Neural progenitor cell (in vitro differentiated cells): ENCODE results near the gene KPNA2. TPM values are rescaled to one million over a fixed set of nuclear protein-coding genes. Genes with fewer than 3 reads are reported as not detected.
"Not testable (repeated sequence)": the region's sequence is repeated elsewhere in the genome, so short reads cannot be mapped to it uniquely, and the experiment has no call there.

Experiments
- DNase-seq: peaks from one replicate; pipeline ENCODE4 v3.0.0-alpha.2; 2016; ENCODE audit warnings: low spot score
- H2AFZ ChIP-seq: fragments of 200-600 bp; sonication (generic); replicated peaks from 2 replicates; pipeline ENCODE4 v1.6.1; 2016; ENCODE audit warnings: antibody characterized with exemption
- H3F3A ChIP-seq: fragments of 200-600 bp; sonication (generic); 2 replicates; pipeline ENCODE4 v1.6.1; 2016; ENCODE audit warnings: antibody characterized with exemption, low read depth
- H3K27ac ChIP-seq: fragments of 200-600 bp; sonication (generic); 2 replicates; pipeline ENCODE4 v1.5.1; 2016; ENCODE audit warnings: mild to moderate bottlenecking
- H3K27me3 ChIP-seq: fragments of 200-600 bp; sonication (generic); 2 replicates; pipeline ENCODE4 v1.6.1; 2016; ENCODE audit warnings: mild to moderate bottlenecking, moderate library complexity
- H3K36me3 ChIP-seq: fragments of 200-600 bp; sonication (generic); 2 replicates; pipeline ENCODE4 v1.5.1; 2016
- H3K4me1 ChIP-seq: fragments of 200-600 bp; sonication (generic); 2 replicates; pipeline ENCODE4 v1.6.1; 2016; ENCODE audit warnings: mixed run types
- H3K4me2 ChIP-seq: fragments of 200-600 bp; sonication (generic); 2 replicates; pipeline ENCODE4 v1.6.1; 2016
- H3K4me3 ChIP-seq: fragments of 200-600 bp; sonication (generic); 2 replicates; pipeline ENCODE4 v1.5.1; 2016
- H3K79me2 ChIP-seq: fragments of 200-600 bp; sonication (generic); 2 replicates; pipeline ENCODE4 v1.6.1; 2016; ENCODE audit warnings: low read depth
- H3K9ac ChIP-seq: fragments of 200-600 bp; sonication (generic); 2 replicates; pipeline ENCODE4 v1.6.1; 2016
- H3K9me3 ChIP-seq: fragments of 200-600 bp; sonication (generic); 2 replicates; pipeline ENCODE4 v1.5.1; 2016; ENCODE audit warnings: low read depth
- H4K20me1 ChIP-seq: fragments of 200-600 bp; sonication (generic); 2 replicates; pipeline ENCODE4 v1.6.1; 2016; ENCODE audit warnings: low read depth
- H3K27ac Mint-ChIP-seq: 3 replicates; pipeline ENCODE4 v1.8.0; 2021; ENCODE audit warnings: mixed read lengths
- H3K27me3 Mint-ChIP-seq: 2 replicates; pipeline ENCODE4 v1.8.0; 2022; ENCODE audit warnings: low read depth, mild to moderate bottlenecking, inconsistent platforms, moderate library complexity, mixed read lengths; ENCODE audit not compliant: insufficient read depth
- H3K36me3 Mint-ChIP-seq: 3 replicates; pipeline ENCODE4 v1.8.0; 2021; ENCODE audit warnings: mixed read lengths
- H3K4me1 Mint-ChIP-seq: 3 replicates; pipeline ENCODE4 v1.8.0; 2021; ENCODE audit warnings: mixed read lengths
- H3K4me3 Mint-ChIP-seq: 3 replicates; pipeline ENCODE4 v1.8.0; 2021; ENCODE audit warnings: mild to moderate bottlenecking, moderate library complexity, mixed read lengths
- H3K9me3 Mint-ChIP-seq: 3 replicates; pipeline ENCODE4 v1.8.0; 2020; ENCODE audit warnings: mixed read lengths
- EZH2 ChIP-seq: fragments of 200-600 bp; sonication (generic); IDR thresholded peaks from 2 replicates; pipeline ENCODE4 v1.6.1; 2017; ENCODE audit warnings: antibody characterized with exemption, mild to moderate bottlenecking, moderate library complexity
- EZH2phosphoT487 ChIP-seq: fragments of 200-600 bp; sonication (generic); IDR thresholded peaks from 2 replicates; pipeline ENCODE4 v1.6.1; 2017; ENCODE audit warnings: antibody characterized with exemption
- total RNA-seq: library from RNA; depleted of rRNA; stranded (reverse); fragments of >200 nt; gene quantifications from 2 replicates; pipeline ENCODE4 v1.2.3, GENCODE V29; 2015; ENCODE audit warnings: low replicate concordance
- TF ChIP-seq, protein P1 (sequence below): fragments of 200-600 bp; sonication (generic); IDR thresholded peaks from 2 replicates; pipeline ENCODE4 v1.5.1; 2017; ENCODE audit warnings: antibody characterized with exemption, mild to moderate bottlenecking

KPNA2 gene
- total RNA-seq, 1 donor from 2014 or later: 549 TPM

DNA sequence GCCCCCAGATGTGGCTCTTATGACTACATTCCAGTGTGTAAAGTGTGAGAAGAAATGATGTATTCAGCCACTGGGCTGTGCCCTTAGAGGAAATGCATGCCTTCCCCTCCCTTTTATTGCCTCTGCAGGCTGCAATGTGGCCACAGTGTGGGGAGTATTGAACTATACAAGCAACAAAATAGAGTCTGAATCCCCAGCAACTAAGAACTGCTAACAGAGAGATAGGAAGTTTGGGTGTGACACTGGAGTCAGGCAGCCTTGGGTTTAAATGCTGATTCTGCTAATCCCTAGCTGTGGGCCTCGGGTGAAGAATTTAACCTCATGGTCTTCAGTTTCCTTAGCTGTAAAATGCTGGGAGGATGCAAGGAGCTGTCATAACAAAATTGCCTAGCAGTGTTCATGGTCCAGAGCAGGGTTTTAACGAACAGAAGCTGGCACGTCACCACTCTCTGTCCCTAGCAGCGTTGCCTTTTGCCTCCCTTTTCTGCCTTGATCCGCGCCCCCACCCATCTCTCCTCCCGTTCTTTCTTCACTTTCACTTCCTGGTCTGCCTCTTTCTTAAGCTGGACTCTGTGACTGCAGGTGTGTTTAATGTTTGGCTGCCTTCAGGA, 50.3 kb downstream of the KPNA2 start:
- no peaks in the 10 kb centered on the region for H3K36me3 Mint-ChIP-seq
- H3K79me2 ChIP-seq: no peaks in the 10 kb centered on the region
- DNase-seq: peak; percentile 16
- no peak overlapping the region for H3K9ac ChIP-seq
- no peak overlapping the region for H3K4me3 ChIP-seq
- H3K9me3 Mint-ChIP-seq: no peaks in the 10 kb centered on the region
- H3K27me3 Mint-ChIP-seq: no peaks in the 10 kb centered on the region
- peak overlapping the region; percentile 1 for H2AFZ ChIP-seq
- peaks cover 5% of the 10 kb centered on the region for H3K4me1 ChIP-seq
- no peaks in the 10 kb centered on the region for H3K27me3 ChIP-seq
- H3K4me1 Mint-ChIP-seq: peaks cover 9% of the 10 kb centered on the region
- H3K27ac Mint-ChIP-seq: peak overlapping the region; percentile 39
- TF ChIP-seq, protein P1, sequence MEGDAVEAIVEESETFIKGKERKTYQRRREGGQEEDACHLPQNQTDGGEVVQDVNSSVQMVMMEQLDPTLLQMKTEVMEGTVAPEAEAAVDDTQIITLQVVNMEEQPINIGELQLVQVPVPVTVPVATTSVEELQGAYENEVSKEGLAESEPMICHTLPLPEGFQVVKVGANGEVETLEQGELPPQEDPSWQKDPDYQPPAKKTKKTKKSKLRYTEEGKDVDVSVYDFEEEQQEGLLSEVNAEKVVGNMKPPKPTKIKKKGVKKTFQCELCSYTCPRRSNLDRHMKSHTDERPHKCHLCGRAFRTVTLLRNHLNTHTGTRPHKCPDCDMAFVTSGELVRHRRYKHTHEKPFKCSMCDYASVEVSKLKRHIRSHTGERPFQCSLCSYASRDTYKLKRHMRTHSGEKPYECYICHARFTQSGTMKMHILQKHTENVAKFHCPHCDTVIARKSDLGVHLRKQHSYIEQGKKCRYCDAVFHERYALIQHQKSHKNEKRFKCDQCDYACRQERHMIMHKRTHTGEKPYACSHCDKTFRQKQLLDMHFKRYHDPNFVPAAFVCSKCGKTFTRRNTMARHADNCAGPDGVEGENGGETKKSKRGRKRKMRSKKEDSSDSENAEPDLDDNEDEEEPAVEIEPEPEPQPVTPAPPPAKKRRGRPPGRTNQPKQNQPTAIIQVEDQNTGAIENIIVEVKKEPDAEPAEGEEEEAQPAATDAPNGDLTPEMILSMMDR: no peak
- TF ChIP-seq EZH2phosphoT487 (no peak), EZH2 (no peak)
- H3K36me3 ChIP-seq: no peaks in the 10 kb centered on the region
- H3K4me3 Mint-ChIP-seq: no peak overlapping the region
- no peaks in the 10 kb centered on the region for H3F3A ChIP-seq
- no peaks in the 10 kb centered on the region for H4K20me1 ChIP-seq
- H3K9me3 ChIP-seq: no peaks in the 10 kb centered on the region
- no peak overlapping the region for H3K4me2 ChIP-seq
- no peak overlapping the region for H3K27ac ChIP-seq

DNA sequence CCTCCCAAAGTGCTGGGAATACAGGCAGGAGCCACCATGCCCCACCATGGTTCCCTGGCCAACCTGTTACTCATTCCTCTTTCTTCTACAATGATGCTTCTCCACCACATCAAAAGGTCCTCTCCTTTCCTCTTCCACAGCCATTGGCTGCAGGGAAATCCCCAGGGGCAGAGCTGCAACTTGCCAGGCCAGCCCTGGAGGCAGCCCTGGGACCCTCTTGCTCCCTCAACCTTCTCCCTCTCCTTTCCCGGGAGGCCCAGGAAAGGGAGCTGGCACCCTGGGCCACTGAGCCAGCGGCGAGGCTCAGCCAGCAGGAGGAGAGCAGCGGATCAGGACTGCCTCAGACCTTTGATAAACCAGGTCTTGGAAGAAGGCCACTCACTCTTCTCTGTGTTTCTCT, 51.1 kb downstream of the KPNA2 start:
- H3K36me3 Mint-ChIP-seq, H3K4me3 Mint-ChIP-seq, H3K27ac Mint-ChIP-seq: not testable (repeated sequence)

DNA sequence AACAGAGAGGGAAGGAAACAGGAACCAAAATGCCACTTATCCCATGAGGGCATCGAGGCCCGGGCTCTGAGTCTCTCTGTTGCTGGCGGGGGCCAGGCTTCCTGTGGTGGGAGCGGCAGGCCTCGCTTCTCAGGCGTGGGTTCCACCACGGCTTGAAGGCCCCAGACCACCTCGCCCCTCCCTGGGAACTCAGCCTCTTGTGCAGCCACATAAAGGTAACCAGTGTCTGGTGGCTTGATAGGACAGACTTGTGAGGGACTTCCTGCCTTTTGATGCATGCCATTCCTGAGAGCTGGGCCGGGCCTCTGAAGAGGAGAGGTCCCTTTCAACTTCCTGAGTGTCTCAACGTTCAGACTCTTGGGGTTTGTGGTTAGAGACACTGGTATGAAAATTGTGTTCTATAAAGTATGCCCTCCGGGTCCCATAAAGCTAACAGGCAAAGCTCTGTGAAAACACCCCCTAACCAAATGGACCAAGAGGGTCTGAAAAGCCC, 51.6 kb downstream of the KPNA2 start:
- not testable (repeated sequence) for H3K4me1 ChIP-seq, H3K9me3 Mint-ChIP-seq, H3K4me3 ChIP-seq, H3F3A ChIP-seq, H3K4me1 Mint-ChIP-seq, H3K9me3 ChIP-seq, H3K4me2 ChIP-seq, H3K27ac Mint-ChIP-seq, H3K36me3 ChIP-seq, H3K79me2 ChIP-seq, H3K4me3 Mint-ChIP-seq, H3K36me3 Mint-ChIP-seq, H3K9ac ChIP-seq, H3K27me3 ChIP-seq, H4K20me1 ChIP-seq, DNase-seq, H3K27me3 Mint-ChIP-seq, H2AFZ ChIP-seq, H3K27ac ChIP-seq

More for the DNA sequence above, 51.1 kb downstream of the KPNA2 start:
- not testable (repeated sequence) for H3K79me2 ChIP-seq, H4K20me1 ChIP-seq, H3K27me3 Mint-ChIP-seq, H3K4me1 Mint-ChIP-seq, H3K9me3 ChIP-seq, H3K9ac ChIP-seq, H2AFZ ChIP-seq, H3K4me3 ChIP-seq, H3K27me3 ChIP-seq, H3K27ac ChIP-seq, DNase-seq, H3K4me2 ChIP-seq, H3K4me1 ChIP-seq, H3F3A ChIP-seq, H3K36me3 ChIP-seq, H3K9me3 Mint-ChIP-seq

DNA sequence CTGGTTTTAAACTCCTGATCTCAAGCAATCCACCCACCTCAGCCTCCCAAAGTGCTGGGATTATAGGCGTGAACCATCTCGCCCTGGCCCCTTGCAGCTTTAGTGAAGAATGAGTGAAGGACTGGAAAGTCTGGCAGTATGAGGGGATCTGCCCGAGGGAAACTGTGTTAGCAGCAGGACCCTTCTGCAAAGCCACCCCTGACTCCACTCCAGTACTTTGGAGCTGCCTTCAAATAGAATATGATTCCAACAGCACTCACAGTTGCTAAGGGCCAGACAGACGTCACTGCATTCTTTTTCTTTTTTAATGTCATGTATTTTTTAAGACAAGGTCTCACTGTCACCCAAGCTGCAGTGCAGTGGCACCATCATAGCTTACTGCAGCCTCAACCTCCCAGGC, 52.3 kb downstream of the KPNA2 start:
- Mint-ChIP-seq H3K9me3 (no peaks in the 10 kb centered on the region), H3K36me3 (no peaks in the 10 kb centered on the region), H3K27me3 (no peaks in the 10 kb centered on the region), H3K4me3 (no peak overlapping the region), H3K4me1 (peaks cover 9% of the 10 kb centered on the region), H3K27ac (no peak overlapping the region)
- H3K27ac ChIP-seq: no peak overlapping the region
- no peak overlapping the region for H3K4me2 ChIP-seq
- no peaks in the 10 kb centered on the region for H3K27me3 ChIP-seq
- H3K36me3 ChIP-seq: no peaks in the 10 kb centered on the region
- no peaks in the 10 kb centered on the region for H3K79me2 ChIP-seq
- no peak overlapping the region for H2AFZ ChIP-seq
- H3K4me1 ChIP-seq: peaks cover 5% of the 10 kb centered on the region
- no peak for DNase-seq
- TF ChIP-seq, protein P1: no peak
- no peaks in the 10 kb centered on the region for H3K9me3 ChIP-seq
- H3K4me3 ChIP-seq: no peak overlapping the region
- H4K20me1 ChIP-seq: no peaks in the 10 kb centered on the region
- no peaks in the 10 kb centered on the region for H3F3A ChIP-seq
- no peak overlapping the region for H3K9ac ChIP-seq
